ENCODE results near the gene SMARCA4. TPM values are rescaled to one million over a fixed set of nuclear protein-coding genes. Genes with fewer than 3 reads are reported as not detected.
"Not testable (repeated sequence)": the region's sequence is repeated elsewhere in the genome, so short reads cannot be mapped to it uniquely, and the experiment has no call there.

SMARCA4 gene
- polyA plus RNA-seq, 1 donor: 91.4 TPM

DNA sequence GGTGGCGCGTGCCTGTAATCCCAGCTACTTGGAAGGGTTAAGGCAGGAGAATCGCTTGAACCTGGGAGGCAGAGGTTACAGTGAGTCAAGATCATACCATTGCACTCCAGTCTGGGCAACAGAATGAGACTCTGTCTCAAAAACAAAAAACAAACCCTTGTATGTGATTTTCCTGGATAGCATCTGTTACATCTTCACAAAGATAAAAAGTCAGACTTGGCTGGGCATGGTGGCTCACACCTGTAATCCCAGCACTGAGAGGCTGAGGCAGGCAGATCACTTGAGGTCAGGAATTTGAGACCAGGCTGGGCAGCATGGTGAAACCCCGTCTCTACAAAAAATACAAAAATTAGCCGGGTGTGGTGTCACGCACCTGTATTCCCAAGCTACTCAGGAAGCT lies 136.5 kb downstream of the SMARCA4 start:
- not testable (repeated sequence) for DNase-seq (ENCODE audit: low read depth)

- DNase-seq (ENCODE audit: low read depth): no peak
Measured at GRCh38 chr19:11098327-11098726, 137.5 kb downstream of the SMARCA4 start.

DNA sequence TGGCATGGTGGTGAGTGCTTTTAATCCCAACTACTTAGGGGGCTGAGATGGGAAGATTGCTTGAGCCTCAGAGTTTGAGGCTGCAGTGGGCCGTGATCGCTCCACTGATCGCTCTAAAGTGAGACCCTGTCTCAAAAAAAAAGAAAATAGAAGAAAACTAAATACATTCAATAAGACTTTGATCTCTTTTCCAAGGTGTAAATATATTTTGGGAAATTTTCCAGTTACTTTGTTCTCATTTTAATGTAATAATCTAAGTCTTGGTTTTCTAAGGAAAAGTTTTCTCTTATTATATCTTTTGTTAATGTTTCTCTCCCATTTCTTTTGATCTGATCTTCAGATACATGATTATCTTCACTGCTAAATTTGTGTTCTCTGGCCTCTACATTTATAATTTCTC lies 138.0 kb downstream of the SMARCA4 start:
- no peak for DNase-seq (ENCODE audit: low read depth)

DNA sequence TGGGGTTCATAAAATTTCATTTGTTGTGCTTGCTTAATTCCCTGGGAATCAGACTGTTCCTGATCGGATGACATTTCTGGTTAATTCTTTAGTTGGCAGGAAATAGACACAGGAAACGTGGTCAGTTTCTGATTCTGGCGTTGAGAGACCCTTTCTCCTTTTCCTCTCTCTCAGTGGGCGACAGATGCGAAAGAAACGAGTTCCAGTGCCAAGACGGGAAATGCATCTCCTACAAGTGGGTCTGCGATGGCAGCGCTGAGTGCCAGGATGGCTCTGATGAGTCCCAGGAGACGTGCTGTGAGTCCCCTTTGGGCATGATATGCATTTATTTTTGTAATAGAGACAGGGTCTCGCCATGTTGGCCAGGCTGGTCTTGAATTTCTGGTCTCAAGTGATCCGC lies 139.2 kb downstream of the SMARCA4 start:
- DNase-seq (ENCODE audit: low read depth): no peak

DNA sequence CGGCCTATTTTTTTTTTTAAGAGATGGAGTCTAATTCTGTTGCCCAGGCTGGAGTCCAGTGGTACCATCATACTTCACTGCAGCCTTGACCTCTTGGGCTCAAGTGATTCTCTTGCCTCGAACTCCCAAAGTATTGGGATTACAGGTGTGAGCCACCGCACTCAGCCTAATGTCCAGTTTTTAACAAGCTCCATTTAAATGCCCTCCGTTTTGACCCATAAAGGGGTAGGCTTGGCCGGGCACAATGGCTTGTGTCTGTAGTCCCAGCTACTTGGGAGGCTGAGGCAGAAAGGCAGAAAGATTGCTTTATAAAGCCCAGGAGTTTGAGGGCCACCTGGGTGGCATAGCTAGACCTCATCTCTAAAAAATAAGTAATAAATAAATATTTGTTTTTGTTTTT lies 140.2 kb downstream of the SMARCA4 start:
- DNase-seq (ENCODE audit: low read depth): no peak

DNA sequence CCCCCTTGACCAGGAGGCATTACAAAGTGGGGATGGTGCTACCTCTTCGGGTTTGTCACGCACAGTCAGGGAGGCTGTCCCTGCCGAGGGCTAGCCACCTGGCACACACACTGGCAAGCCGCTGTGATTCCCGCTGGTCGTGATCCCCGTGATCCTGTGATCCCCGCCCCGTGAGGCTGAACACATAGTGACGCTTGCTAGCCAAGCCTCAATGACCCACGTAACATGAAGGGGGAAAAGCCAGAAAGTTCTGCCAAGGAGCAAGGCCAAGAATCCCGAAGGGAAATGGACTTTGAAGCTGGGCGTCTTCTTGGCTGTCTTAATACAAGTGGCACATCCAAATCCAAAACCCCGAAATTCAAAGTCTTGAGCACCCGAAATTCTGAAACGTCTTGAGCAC lies 142.1 kb downstream of the SMARCA4 start:
- no peak for DNase-seq (ENCODE audit: low read depth)

- not testable (repeated sequence) for DNase-seq (ENCODE audit: low read depth)
Measured at GRCh38 chr19:11103667-11104066, 142.8 kb downstream of the SMARCA4 start.

DNA sequence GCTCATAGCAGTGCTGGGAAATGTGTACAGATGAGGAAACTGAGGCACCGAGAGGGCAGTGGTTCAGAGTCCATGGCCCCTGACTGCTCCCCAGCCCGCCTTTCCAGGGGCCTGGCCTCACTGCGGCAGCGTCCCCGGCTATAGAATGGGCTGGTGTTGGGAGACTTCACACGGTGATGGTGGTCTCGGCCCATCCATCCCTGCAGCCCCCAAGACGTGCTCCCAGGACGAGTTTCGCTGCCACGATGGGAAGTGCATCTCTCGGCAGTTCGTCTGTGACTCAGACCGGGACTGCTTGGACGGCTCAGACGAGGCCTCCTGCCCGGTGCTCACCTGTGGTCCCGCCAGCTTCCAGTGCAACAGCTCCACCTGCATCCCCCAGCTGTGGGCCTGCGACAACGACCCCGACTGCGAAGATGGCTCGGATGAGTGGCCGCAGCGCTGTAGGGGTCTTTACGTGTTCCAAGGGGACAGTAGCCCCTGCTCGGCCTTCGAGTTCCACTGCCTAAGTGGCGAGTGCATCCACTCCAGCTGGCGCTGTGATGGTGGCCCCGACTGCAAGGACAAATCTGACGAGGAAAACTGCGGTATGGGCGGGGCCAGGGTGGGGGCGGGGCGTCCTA lies 144.3 kb downstream of the SMARCA4 start:
- DNase-seq (ENCODE audit: low read depth): no peak

DNA sequence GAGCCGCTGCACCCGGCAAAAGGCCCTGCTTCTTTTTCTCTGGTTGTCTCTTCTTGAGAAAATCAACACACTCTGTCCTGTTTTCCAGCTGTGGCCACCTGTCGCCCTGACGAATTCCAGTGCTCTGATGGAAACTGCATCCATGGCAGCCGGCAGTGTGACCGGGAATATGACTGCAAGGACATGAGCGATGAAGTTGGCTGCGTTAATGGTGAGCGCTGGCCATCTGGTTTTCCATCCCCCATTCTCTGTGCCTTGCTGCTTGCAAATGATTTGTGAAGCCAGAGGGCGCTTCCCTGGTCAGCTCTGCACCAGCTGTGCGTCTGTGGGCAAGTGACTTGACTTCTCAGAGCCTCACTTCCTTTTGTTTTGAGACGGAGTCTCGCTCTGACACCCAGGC lies 145.6 kb downstream of the SMARCA4 start:
- DNase-seq (ENCODE audit: low read depth): no peak

GRCh38 chr19:11108746-11109145 lies 147.9 kb downstream of the SMARCA4 start:
- DNase-seq (ENCODE audit: low read depth): no peak

DNA sequence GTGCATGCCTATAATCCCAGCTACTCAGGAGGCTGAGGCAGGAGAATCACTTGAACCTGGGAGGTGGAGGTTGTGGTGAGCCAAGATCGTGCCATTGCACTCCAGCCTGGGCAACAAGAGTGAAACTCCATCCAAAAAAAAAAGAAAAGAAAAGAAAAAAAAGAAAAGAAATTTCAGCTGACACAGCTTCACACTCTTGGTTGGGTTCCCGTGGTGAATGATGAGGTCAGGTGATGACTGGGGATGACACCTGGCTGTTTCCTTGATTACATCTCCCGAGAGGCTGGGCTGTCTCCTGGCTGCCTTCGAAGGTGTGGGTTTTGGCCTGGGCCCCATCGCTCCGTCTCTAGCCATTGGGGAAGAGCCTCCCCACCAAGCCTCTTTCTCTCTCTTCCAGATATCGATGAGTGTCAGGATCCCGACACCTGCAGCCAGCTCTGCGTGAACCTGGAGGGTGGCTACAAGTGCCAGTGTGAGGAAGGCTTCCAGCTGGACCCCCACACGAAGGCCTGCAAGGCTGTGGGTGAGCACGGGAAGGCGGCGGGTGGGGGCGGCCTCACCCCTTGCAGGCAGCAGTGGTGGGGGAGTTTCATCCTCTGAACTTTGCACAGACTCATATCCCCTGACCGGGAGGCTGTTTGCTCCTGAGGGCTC lies 150.4 kb downstream of the SMARCA4 start:
- no peak for DNase-seq (ENCODE audit: low read depth)

- DNase-seq (ENCODE audit: low read depth): no peak
Measured at GRCh38 chr19:11111771-11112144, 150.9 kb downstream of the SMARCA4 start.

Other genes with a start within 250 kb of the SMARCA4 start
- 75.8 TPM for gene DNM2, start 243.0 kb upstream of the SMARCA4 start, polyA plus RNA-seq (ENCODE audit: insufficient read length)
- gene TMED1, start 124.8 kb upstream of the SMARCA4 start, polyA plus RNA-seq (ENCODE audit: insufficient read length): 42.4 TPM
- 3.0 TPM for gene C19orf38, start 112.6 kb upstream of the SMARCA4 start, polyA plus RNA-seq (ENCODE audit: insufficient read length)
- gene CARM1, start 89.5 kb upstream of the SMARCA4 start, polyA plus RNA-seq (ENCODE audit: insufficient read length): 65.0 TPM
- 25.4 TPM for gene YIPF2, start 32.4 kb upstream of the SMARCA4 start, polyA plus RNA-seq (ENCODE audit: insufficient read length)
- gene TIMM29, start 32.2 kb upstream of the SMARCA4 start, polyA plus RNA-seq (ENCODE audit: insufficient read length): 18.1 TPM
- gene LDLR, start 128.4 kb downstream of the SMARCA4 start, polyA plus RNA-seq (ENCODE audit: insufficient read length): 17.7 TPM
- 9.2 TPM for gene SPC24, start 194.8 kb downstream of the SMARCA4 start, polyA plus RNA-seq (ENCODE audit: insufficient read length)
- 103 TPM for gene KANK2, start 236.5 kb downstream of the SMARCA4 start, polyA plus RNA-seq (ENCODE audit: insufficient read length)

Data from forelimb muscle (tissue), 1 donor.